ENCODE results near the gene RRP36. TPM values are rescaled to one million over a fixed set of nuclear protein-coding genes. Genes with fewer than 3 reads are reported as not detected.

The RRP36 gene
- total RNA-seq, 1 donor from 2014 or later = 93.3 TPM

GRCh38 chr6:42984924-42985475 is 36.4 kb upstream of the RRP36 start:
- DNase-seq (ENCODE audit: low spot score) = peak; percentile 52
- H3K4me1 Mint-ChIP-seq = peaks cover 39% of the 10 kb centered on the region
- no peaks in the 10 kb centered on the region for H3K9me3 Mint-ChIP-seq
- no peaks in the 10 kb centered on the region for H3K27me3 Mint-ChIP-seq (ENCODE audit: insufficient read depth, low read depth)
- H3K9ac ChIP-seq = peak overlapping the region; percentile 81
- TF ChIP-seq EZH2 (IDR thresholded peaks at IDR 0.05) (no peak), EZH2phosphoT487 (IDR thresholded peaks at IDR 0.05) (no peak)
- TF ChIP-seq, protein P1, sequence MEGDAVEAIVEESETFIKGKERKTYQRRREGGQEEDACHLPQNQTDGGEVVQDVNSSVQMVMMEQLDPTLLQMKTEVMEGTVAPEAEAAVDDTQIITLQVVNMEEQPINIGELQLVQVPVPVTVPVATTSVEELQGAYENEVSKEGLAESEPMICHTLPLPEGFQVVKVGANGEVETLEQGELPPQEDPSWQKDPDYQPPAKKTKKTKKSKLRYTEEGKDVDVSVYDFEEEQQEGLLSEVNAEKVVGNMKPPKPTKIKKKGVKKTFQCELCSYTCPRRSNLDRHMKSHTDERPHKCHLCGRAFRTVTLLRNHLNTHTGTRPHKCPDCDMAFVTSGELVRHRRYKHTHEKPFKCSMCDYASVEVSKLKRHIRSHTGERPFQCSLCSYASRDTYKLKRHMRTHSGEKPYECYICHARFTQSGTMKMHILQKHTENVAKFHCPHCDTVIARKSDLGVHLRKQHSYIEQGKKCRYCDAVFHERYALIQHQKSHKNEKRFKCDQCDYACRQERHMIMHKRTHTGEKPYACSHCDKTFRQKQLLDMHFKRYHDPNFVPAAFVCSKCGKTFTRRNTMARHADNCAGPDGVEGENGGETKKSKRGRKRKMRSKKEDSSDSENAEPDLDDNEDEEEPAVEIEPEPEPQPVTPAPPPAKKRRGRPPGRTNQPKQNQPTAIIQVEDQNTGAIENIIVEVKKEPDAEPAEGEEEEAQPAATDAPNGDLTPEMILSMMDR (IDR thresholded peaks at IDR 0.05) = no peak
- peak overlapping the region; percentile 72 for H3K27ac Mint-ChIP-seq
- H2AFZ ChIP-seq (replicated peaks) = peak overlapping the region; percentile 43
- H3K79me2 ChIP-seq (ENCODE audit: low read depth) = peaks cover 30% of the 10 kb centered on the region
- H3K9me3 ChIP-seq (ENCODE audit: low read depth) = no peaks in the 10 kb centered on the region
- peak overlapping the region; percentile 84 for H3K4me3 ChIP-seq
- no peaks in the 10 kb centered on the region for H3K36me3 ChIP-seq
- peak overlapping the region; percentile 93 for H3K4me3 Mint-ChIP-seq
- H4K20me1 ChIP-seq (ENCODE audit: low read depth) = peaks cover 34% of the 10 kb centered on the region
- peaks cover 11% of the 10 kb centered on the region for H3K4me1 ChIP-seq
- peaks cover 10% of the 10 kb centered on the region for H3K36me3 Mint-ChIP-seq
- peaks cover 10% of the 10 kb centered on the region for H3F3A ChIP-seq (ENCODE audit: low read depth)
- H3K27me3 ChIP-seq = no peaks in the 10 kb centered on the region
- H3K27ac ChIP-seq = no peak overlapping the region
- peak overlapping the region; percentile 87 for H3K4me2 ChIP-seq

DNA sequence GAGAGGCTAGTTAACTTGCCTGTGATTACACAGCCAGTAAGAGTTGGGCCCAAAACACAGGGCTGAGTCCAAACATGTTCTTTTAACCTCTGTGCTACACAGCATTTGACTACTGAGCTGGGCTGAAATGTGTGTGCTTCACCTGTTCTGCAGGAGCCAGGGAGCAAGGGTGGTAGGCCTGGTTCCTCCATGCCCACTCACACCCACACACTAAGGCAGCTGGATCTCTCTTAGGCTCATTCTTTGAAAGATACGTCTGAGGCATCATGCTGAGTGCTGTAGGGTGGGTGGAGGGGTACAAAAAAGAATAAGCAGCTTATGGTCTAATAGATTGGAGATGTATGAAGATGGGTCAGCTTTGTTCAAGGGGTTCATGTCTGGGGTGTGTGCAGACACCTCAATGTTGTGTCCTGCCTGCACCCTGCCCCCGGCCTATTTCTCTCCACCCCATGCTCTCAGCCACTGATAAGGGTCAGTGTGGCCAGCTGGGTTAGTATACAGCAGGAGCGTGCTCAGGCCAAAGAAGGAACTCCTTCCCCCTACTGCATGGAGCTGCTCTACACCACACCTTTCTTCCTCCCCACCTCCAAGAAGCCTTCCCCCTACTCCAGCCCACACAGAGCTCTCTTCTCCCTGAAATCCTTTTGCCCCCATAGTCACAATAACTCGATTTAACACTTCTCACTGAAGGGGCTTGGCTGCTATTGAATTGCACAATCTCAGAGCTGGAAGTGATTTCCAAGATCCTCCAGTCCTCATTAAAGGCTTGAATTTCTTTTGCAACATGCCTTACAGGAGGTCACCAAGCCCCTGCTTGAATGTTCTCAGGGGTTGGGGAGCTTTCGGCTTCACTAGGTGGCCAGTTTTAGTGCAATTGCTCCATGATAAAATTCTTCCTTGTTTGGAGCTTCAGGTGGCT is 33.6 kb upstream of the RRP36 start:
- H3K27me3 Mint-ChIP-seq (ENCODE audit: insufficient read depth, low read depth) = no peaks in the 10 kb centered on the region
- H3K4me1 Mint-ChIP-seq = peaks cover 38% of the 10 kb centered on the region
- Histone ChIP-seq H3F3A (ENCODE audit: low read depth) (peaks cover 9% of the 10 kb centered on the region), H3K4me1 (peaks cover 11% of the 10 kb centered on the region), H3K9ac (peak overlapping the region; percentile 51), H3K27ac (no peak overlapping the region), H2AFZ (replicated peaks) (no peak overlapping the region), H3K4me2 (no peak overlapping the region), H3K36me3 (no peaks in the 10 kb centered on the region), H3K4me3 (no peak overlapping the region), H3K27me3 (no peaks in the 10 kb centered on the region), H3K79me2 (ENCODE audit: low read depth) (peaks cover 30% of the 10 kb centered on the region), H3K9me3 (ENCODE audit: low read depth) (no peaks in the 10 kb centered on the region), H4K20me1 (ENCODE audit: low read depth) (peaks cover 42% of the 10 kb centered on the region)
- no peak overlapping the region for H3K4me3 Mint-ChIP-seq
- TF ChIP-seq EZH2phosphoT487 (IDR thresholded peaks at IDR 0.05) = no peak
- TF ChIP-seq, protein P1 (IDR thresholded peaks at IDR 0.05) = no peak
- no peak for TF ChIP-seq EZH2 (IDR thresholded peaks at IDR 0.05)
- DNase-seq (ENCODE audit: low spot score) = no peak
- no peaks in the 10 kb centered on the region for H3K9me3 Mint-ChIP-seq
- peaks cover 12% of the 10 kb centered on the region for H3K36me3 Mint-ChIP-seq
- H3K27ac Mint-ChIP-seq = no peak overlapping the region

- Mint-ChIP-seq H3K4me3 (no peak overlapping the region), H3K4me1 (peaks cover 37% of the 10 kb centered on the region)
Observed at GRCh38 chr6:42988486-42989020, 32.9 kb upstream of the RRP36 start.

More at GRCh38 chr6:42988486-42989020, 32.9 kb upstream of the RRP36 start:
- Mint-ChIP-seq H3K27me3 (ENCODE audit: insufficient read depth, low read depth) (no peaks in the 10 kb centered on the region), H3K36me3 (peaks cover 14% of the 10 kb centered on the region), H3K27ac (no peak overlapping the region), H3K9me3 (no peaks in the 10 kb centered on the region)
- no peaks in the 10 kb centered on the region for H3K27me3 ChIP-seq
- H4K20me1 ChIP-seq (ENCODE audit: low read depth) = peaks cover 42% of the 10 kb centered on the region
- no peak for DNase-seq (ENCODE audit: low spot score)
- H3K27ac ChIP-seq = no peak overlapping the region
- H3K36me3 ChIP-seq = no peaks in the 10 kb centered on the region
- H3K4me1 ChIP-seq = peaks cover 11% of the 10 kb centered on the region
- peaks cover 5% of the 10 kb centered on the region for H3F3A ChIP-seq (ENCODE audit: low read depth)
- H3K79me2 ChIP-seq (ENCODE audit: low read depth) = peaks cover 30% of the 10 kb centered on the region
- no peak overlapping the region for H3K4me2 ChIP-seq
- H3K9ac ChIP-seq = no peak overlapping the region
- TF ChIP-seq EZH2phosphoT487 (IDR thresholded peaks at IDR 0.05) (no peak), EZH2 (IDR thresholded peaks at IDR 0.05) (no peak)
- TF ChIP-seq, protein P1 (IDR thresholded peaks at IDR 0.05) = no peak
- H3K4me3 ChIP-seq = no peak overlapping the region
- H3K9me3 ChIP-seq (ENCODE audit: low read depth) = no peaks in the 10 kb centered on the region
- no peak overlapping the region for H2AFZ ChIP-seq (replicated peaks)

Measured in neural progenitor cell (in vitro differentiated cells).